Lower leg skin (tissue), 3 donors: ENCODE results near the gene PTPRN2.

Source experiments
- CTCF ChIP-seq, 3 donors: fragments of 450-650 bp; IDR thresholded peaks; one replicate each; pipeline ENCODE4 v1.5.1; 2016; ENCODE audit warnings: antibody characterized with exemption in 3 of 3, mild to moderate bottlenecking in 3 of 3, moderate library complexity in 2 of 3
- POLR2A ChIP-seq, 2 donors: fragments of 450-650 bp; IDR thresholded peaks; one replicate each; pipeline ENCODE4 v1.6.1; 2016 to 2017; ENCODE audit warnings: antibody characterized with exemption in 2 of 2, mild to moderate bottlenecking in 1 of 2, moderate library complexity in 1 of 2

DNA sequence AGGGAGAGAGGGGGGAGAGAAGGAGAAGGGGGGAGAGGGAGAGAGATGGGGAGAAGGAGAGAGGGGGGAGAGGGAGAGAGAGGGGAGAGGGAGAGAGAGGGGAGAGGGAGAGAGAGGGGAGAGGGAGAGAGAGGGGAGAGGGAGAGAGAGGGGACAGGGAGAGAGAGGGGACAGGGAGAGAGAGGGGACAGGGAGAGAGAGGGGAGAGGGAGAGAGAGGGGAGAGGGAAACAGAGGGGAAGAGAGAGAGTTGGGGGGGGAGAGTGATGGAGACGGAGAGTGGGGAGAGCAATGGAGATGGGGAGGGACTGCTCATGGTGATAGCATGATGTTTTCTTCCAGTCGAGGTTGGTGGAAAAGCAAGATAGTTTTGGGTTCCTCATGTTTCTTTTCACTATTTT lies 1078.4 kb downstream of the PTPRN2 start:
- TF ChIP-seq CTCF (IDR thresholded peaks at IDR 0.05), result no peak
- TF ChIP-seq POLR2A (IDR thresholded peaks at IDR 0.05), result no peak
